Measurements from ENCODE around the gene RABGAP1L. TPM values are rescaled to one million over a fixed set of nuclear protein-coding genes. Genes with fewer than 3 reads are reported as not detected.

RABGAP1L gene
- total and polyA plus RNA-seq, 2 donors (not counting 3 experiments of a cell fraction or from before 2014, with no cell fraction given), result 6.4 to 22.2 TPM

DNA sequence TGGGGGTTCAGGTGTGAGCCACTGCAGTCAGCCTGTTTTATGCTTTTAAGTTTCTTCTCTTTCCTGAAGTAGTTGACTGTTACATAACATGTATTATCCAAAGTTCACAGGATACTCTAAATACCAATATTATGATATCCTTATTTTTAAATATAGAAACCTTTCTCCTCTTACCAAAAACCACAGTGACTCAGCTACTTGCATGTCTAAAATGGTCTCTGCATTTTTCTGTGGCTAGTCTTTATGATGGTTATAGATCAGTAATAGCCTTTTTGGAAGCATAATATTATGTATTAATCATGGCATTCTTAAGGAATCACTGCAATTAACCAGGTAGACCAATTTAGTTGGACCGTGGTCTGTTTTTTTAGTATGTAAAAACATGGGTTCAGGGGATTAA lies 629.7 kb downstream of the RABGAP1L start:
- no peak overlapping the region for H3K9ac ChIP-seq (replicated peaks; ENCODE audit: extremely low read depth, insufficient read depth, low read length)
- H3K79me2 ChIP-seq (ENCODE audit: control insufficient read depth, insufficient read depth, low read length), result no peaks in the 10 kb centered on the region
- no peak overlapping the region for H3K27ac ChIP-seq (ENCODE audit: insufficient read depth, low read depth, low read length)
- no peaks in the 10 kb centered on the region for H3K27me3 ChIP-seq (ENCODE audit: control insufficient read depth in 2 of 2, insufficient read depth in 2 of 2, low read length in 2 of 2)
- no peaks in the 10 kb centered on the region for H4K20me1 ChIP-seq (replicated peaks; ENCODE audit: control insufficient read depth, extremely low read depth, insufficient read depth, low read length)
- no TSS peak for BruUV-seq (replicated peaks)
- H3K9me3 ChIP-seq (replicated peaks; ENCODE audit: control insufficient read depth, insufficient read depth, low read length), result no peaks in the 10 kb centered on the region
- no peak for FAIRE-seq
- no peak overlapping the region for H2AFZ ChIP-seq (ENCODE audit: low read depth, low read length)
- dilution Hi-C loops (cut with MboI; ENCODE audit: extremely low pct_ligation_motif_present, low sequenced_read_pairs) (no loop called here), intact Hi-C loops (cut with micrococcal nuclease) (no loop called here)
- no peaks in the 10 kb centered on the region for H3K4me1 ChIP-seq (ENCODE audit: control insufficient read depth, extremely low read depth, insufficient read depth, low read length)
- H3K4me2 ChIP-seq (ENCODE audit: insufficient read depth, low read length), result no peak overlapping the region
- no peaks in the 10 kb centered on the region for H3K9me1 ChIP-seq (replicated peaks; ENCODE audit: control insufficient read depth, extremely low read depth, insufficient read depth, low read length)
- H3K4me3 ChIP-seq (replicated peaks in 1 of 3; ENCODE audit: insufficient read depth in 1 of 3, low read depth in 1 of 3, low read length in 3 of 3), result no peak overlapping the region
- ChIA-PET POLR2A (no interaction called here), CTCF (no interaction called here)
- DNase-seq (ENCODE audit: low read depth, low spot score), result no peak
- H3K36me3 ChIP-seq (ENCODE audit: control insufficient read depth in 2 of 2, extremely low read depth in 1 of 2, insufficient read depth in 2 of 2, low read length in 2 of 2), result no peaks in the 10 kb centered on the region
- TF ChIP-seq, protein P1, sequence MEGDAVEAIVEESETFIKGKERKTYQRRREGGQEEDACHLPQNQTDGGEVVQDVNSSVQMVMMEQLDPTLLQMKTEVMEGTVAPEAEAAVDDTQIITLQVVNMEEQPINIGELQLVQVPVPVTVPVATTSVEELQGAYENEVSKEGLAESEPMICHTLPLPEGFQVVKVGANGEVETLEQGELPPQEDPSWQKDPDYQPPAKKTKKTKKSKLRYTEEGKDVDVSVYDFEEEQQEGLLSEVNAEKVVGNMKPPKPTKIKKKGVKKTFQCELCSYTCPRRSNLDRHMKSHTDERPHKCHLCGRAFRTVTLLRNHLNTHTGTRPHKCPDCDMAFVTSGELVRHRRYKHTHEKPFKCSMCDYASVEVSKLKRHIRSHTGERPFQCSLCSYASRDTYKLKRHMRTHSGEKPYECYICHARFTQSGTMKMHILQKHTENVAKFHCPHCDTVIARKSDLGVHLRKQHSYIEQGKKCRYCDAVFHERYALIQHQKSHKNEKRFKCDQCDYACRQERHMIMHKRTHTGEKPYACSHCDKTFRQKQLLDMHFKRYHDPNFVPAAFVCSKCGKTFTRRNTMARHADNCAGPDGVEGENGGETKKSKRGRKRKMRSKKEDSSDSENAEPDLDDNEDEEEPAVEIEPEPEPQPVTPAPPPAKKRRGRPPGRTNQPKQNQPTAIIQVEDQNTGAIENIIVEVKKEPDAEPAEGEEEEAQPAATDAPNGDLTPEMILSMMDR (IDR thresholded peaks at IDR 0.05; ENCODE audit: extremely low read depth in 1 of 2, insufficient read depth in 1 of 2, low read depth in 1 of 2, low read length in 2 of 2), result no peak
- TF ChIP-seq EZH2 (IDR thresholded peaks at IDR 0.05; ENCODE audit: borderline replicate concordance, low read depth, low read length, severe bottlenecking) (no peak), POLR2AphosphoS5 (IDR thresholded peaks at IDR 0.05; ENCODE audit: insufficient read depth, low read depth, low read length) (no peak), FOS (IDR thresholded peaks at IDR 0.05; ENCODE audit: borderline replicate concordance, insufficient read depth, low read length) (no peak), POLR2A (IDR thresholded peaks at IDR 0.05; ENCODE audit: low read depth, low read length) (no peak), GATA2 (IDR thresholded peaks at IDR 0.05; ENCODE audit: insufficient read depth, insufficient read length, low read depth, low read length) (no peak), JUN (IDR thresholded peaks at IDR 0.05; ENCODE audit: borderline replicate concordance, insufficient read depth, insufficient read length, low read depth) (no peak)
- TF ChIP-seq, protein P2, sequence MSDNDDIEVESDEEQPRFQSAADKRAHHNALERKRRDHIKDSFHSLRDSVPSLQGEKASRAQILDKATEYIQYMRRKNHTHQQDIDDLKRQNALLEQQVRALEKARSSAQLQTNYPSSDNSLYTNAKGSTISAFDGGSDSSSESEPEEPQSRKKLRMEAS (IDR thresholded peaks at IDR 0.05; ENCODE audit: insufficient read depth, insufficient read length), result no peak

Data from endothelial cell of umbilical vein (primary cell).